Motor neuron (in vitro differentiated cells): Measurements from ENCODE around the gene SGCA. TPM values are rescaled to one million over a fixed set of nuclear protein-coding genes. Genes with fewer than 3 reads are reported as not detected.

ENCODE experiments used
- ATAC-seq, 8 experiments: fragments of 200-7000 bp; cut with Tn5 transposase; replicated peaks in 6 of 8; 2 replicates each; pipeline ENCODE4 v1.8.0; 2021; ENCODE audit warnings: mild to moderate bottlenecking in 8 of 8, moderate library complexity in 8 of 8
- H3K27ac ChIP-seq, 2 donors: fragments of 250-450 bp; sonication (Bioruptor Pico); 2 replicates each; pipeline ENCODE4 v1.9.0; 2021; ENCODE audit warnings: antibody characterized with exemption in 2 of 2, mild to moderate bottlenecking in 2 of 2, moderate library complexity in 1 of 2
- H3K4me1 ChIP-seq, 2 donors: fragments of 250-450 bp; sonication (Bioruptor Pico); replicated peaks in 1 of 2; 2 replicates each; pipeline ENCODE4 v1.6.1; 2021; ENCODE audit warnings: antibody characterized with exemption in 2 of 2, mild to moderate bottlenecking in 2 of 2, moderate library complexity in 1 of 2
- H3K4me3 ChIP-seq, 5 donors: fragments of 250-450 bp; sonication (Bioruptor Pico); 2 replicates each; pipeline ENCODE4 v1.9.0; 2021; ENCODE audit warnings: antibody characterized with exemption in 5 of 5, mild to moderate bottlenecking in 5 of 5, moderate library complexity in 4 of 5
- WGBS, 10 experiments: fragments of 450-650 bp; shearing (Covaris generic); methylation state at CpG; one replicate each; pipeline ENCODE4 v1.0.0; 2022; 5-methylcytosine and 5-hydroxymethylcytosine counted together
- in situ Hi-C, 9 experiments: fragments of 400-800 bp; cut with MboI; loops; one replicate each; pipeline ENCODE4 v1.15.0; 2021; ENCODE audit warnings: low sequenced_read_pairs in 9 of 9, low pct_unique_long_range_greater_than_20kb in 2 of 9; ENCODE audit not compliant: unreplicated experiment in 9 of 9
- total RNA-seq, 8 experiments: library from RNA; unstranded; fragments of 300-600 nt; gene quantifications; 2 replicates each; pipeline versions ENCODE4 v1.2.3 to v1.2.4, GENCODE V29; 2022

SGCA gene
- total RNA-seq, 8 experiments from 2014 or later: 0.22 to 3.4 (median 1.1) TPM; not detected in 2

- Histone ChIP-seq H3K4me3 (no peak overlapping the region), H3K27ac (no peak overlapping the region), H3K4me1 (peaks cover 5 to 12% of the 10 kb centered on the region in 2 donors)
- no peak for ATAC-seq
- in situ Hi-C loops: no loop called here
- WGBS, 10 experiments: 60 to 100% (median 80%) methylated on average over 1 to 3 of the region's 13 CpGs; no CpG with 5 or more reads in 5 of the 10 experiments
These were observed 2.5 kb downstream of the SGCA start for GRCh38 chr17:50168319-50168718.

- Histone ChIP-seq H3K4me3 (no peak overlapping the region), H3K27ac (no peak overlapping the region), H3K4me1 (peaks cover 11 to 18% of the 10 kb centered on the region in 2 donors)
- in situ Hi-C loops: no loop called here
- ATAC-seq: peak; percentile 55 to 79 (median 58)
- WGBS, 10 experiments: 0 to 80% (median 10%) methylated on average over 1 to 2 of the region's 14 CpGs; no CpG with 5 or more reads in 4 of the 10 experiments
These were observed 3.4 kb downstream of the SGCA start for GRCh38 chr17:50169121-50169764.

- 40 to 80% (median 67%) methylated on average over 1 to 3 of the region's 9 CpGs; no CpG with 5 or more reads in 6 of the 10 experiments for WGBS, 10 experiments
- in situ Hi-C loops: no loop called here
- no peak for ATAC-seq
- no peak overlapping the region for H3K27ac ChIP-seq
- H3K4me3 ChIP-seq: no peak overlapping the region
- H3K4me1 ChIP-seq: peaks cover 11 to 18% of the 10 kb centered on the region in 2 donors
These were observed 4.2 kb downstream of the SGCA start for GRCh38 chr17:50169881-50170459.

GRCh38 chr17:50170662-50171370 is 5.0 kb downstream of the SGCA start:
- in situ Hi-C loops: no loop called here
- 30 to 96% (median 70%) methylated on average over 1 to 7 of the region's 10 CpGs; no CpG with 5 or more reads in 2 of the 10 experiments for WGBS, 10 experiments
- Histone ChIP-seq H3K4me1 (peaks cover 11 to 18% of the 10 kb centered on the region in 2 donors), H3K4me3 (no peak overlapping the region), H3K27ac (no peak overlapping the region)
- ATAC-seq: no peak

- no peak for ATAC-seq
- WGBS, 10 experiments: 80 to 94% (median 86%) methylated on average over 1 to 6 of the region's 17 CpGs; no CpG with 5 or more reads in 5 of the 10 experiments
- Histone ChIP-seq H3K4me1 (peaks cover 11 to 18% of the 10 kb centered on the region in 2 donors), H3K4me3 (no peak overlapping the region), H3K27ac (no peak overlapping the region)
- in situ Hi-C loops: no loop called here
These were observed 5.7 kb downstream of the SGCA start for GRCh38 chr17:50171371-50172071.

GRCh38 chr17:50172130-50172529 is 6.3 kb downstream of the SGCA start:
- Histone ChIP-seq H3K27ac (no peak overlapping the region), H3K4me1 (peaks cover 11 to 18% of the 10 kb centered on the region in 2 donors), H3K4me3 (no peak overlapping the region)
- ATAC-seq: no peak
- 83% methylated on average over 1 of the region's 11 CpGs; no CpG with 5 or more reads in 9 of the 10 experiments for WGBS, 10 experiments
- in situ Hi-C loops: no loop called here

- peak in 1 of 8 experiments; percentile 43 for ATAC-seq
- peak overlapping the region in 1 of 2 donors; percentile 8 for H3K27ac ChIP-seq
- in situ Hi-C loops: no loop called here
- H3K4me3 ChIP-seq: no peak overlapping the region
- H3K4me1 ChIP-seq: peaks cover 14 to 21% of the 10 kb centered on the region in 2 donors
- 14 to 79% (median 48%) methylated on average over 1 to 5 of the region's 6 CpGs; no CpG with 5 or more reads in 2 of the 10 experiments for WGBS, 10 experiments
These were observed 7.1 kb downstream of the SGCA start for GRCh38 chr17:50172936-50173334.

GRCh38 chr17:50173335-50173941 is 7.6 kb downstream of the SGCA start:
- Histone ChIP-seq H3K27ac (peak overlapping the region; percentile 8 to 60), H3K4me1 (peaks cover 18 to 25% of the 10 kb centered on the region in 2 donors), H3K4me3 (no peak overlapping the region)
- WGBS, 10 experiments: 17 to 90% (median 30%) methylated on average over 1 to 4 of the region's 10 CpGs; no CpG with 5 or more reads in 5 of the 10 experiments
- in situ Hi-C loops: no loop called here
- ATAC-seq: peak in 3 of 8 experiments; percentile 22 to 30 (median 27)

GRCh38 chr17:50174444-50174843 is 8.6 kb downstream of the SGCA start:
- Histone ChIP-seq H3K4me3 (no peak overlapping the region), H3K27ac (no peak overlapping the region), H3K4me1 (peaks cover 18 to 25% of the 10 kb centered on the region in 2 donors)
- no peak for ATAC-seq
- in situ Hi-C loops: no loop called here
- WGBS, 10 experiments: 17 to 100% (median 100%) methylated on average over 1 to 4 of the region's 6 CpGs; no CpG with 5 or more reads in 6 of the 10 experiments

- 0 to 100% (median 78%) methylated on average over 1 to 10 of the region's 16 CpGs; no CpG with 5 or more reads in 3 of the 10 experiments for WGBS, 10 experiments
- in situ Hi-C loops: loop anchor here in 4 of 9 experiments (25.0 kb wide), 1 partner anchor 112 kb away; no protein-coding TSS in a partner anchor
- Histone ChIP-seq H3K4me3 (no peak overlapping the region), H3K4me1 (peaks cover 18 to 25% of the 10 kb centered on the region in 2 donors), H3K27ac (no peak overlapping the region)
- no peak for ATAC-seq
These were observed 9.4 kb downstream of the SGCA start for GRCh38 chr17:50175035-50175807.

GRCh38 chr17:50176559-50177357 is 11.0 kb downstream of the SGCA start:
- in situ Hi-C loops: loop anchor here in 4 of 9 experiments (25.0 kb wide), 1 partner anchor 111 kb away; no protein-coding TSS in a partner anchor
- WGBS, 10 experiments: 81 to 100% (median 92%) methylated on average over 1 to 14 of the region's 20 CpGs; no CpG with 5 or more reads in 3 of the 10 experiments
- Histone ChIP-seq H3K27ac (no peak overlapping the region), H3K4me1 (peaks cover 18 to 25% of the 10 kb centered on the region in 2 donors), H3K4me3 (no peak overlapping the region)
- no peak for ATAC-seq
